AG08395 (cell line): Measurements from ENCODE around the gene KRT74.

ENCODE experiments used
- DNase-seq: peaks from one replicate; pipeline ENCODE4 v3.0.0; 2012; ENCODE audit warnings: mixed read lengths, low spot score

Gene KRT74

DNA sequence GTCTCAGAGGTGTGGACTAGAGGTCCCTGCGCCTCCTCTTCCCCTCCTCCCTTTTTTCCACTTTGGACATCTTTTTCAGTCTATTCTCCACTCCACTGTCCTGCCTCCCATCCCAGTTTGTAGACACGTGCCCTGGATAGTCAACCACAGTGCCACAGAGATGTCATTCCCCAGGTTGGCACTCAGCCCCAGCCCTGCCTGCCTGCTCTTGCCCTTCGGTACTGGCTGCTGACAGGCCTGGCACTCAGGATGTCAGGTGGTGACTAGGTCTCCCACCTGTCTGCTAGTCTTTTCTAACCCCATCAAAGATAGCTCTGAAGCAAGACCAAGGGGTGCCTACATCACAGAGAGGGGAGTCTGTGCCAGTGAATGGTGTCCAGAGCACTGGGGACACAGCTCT, 36.5 kb downstream of the KRT74 start:
- no peak for DNase-seq

DNA sequence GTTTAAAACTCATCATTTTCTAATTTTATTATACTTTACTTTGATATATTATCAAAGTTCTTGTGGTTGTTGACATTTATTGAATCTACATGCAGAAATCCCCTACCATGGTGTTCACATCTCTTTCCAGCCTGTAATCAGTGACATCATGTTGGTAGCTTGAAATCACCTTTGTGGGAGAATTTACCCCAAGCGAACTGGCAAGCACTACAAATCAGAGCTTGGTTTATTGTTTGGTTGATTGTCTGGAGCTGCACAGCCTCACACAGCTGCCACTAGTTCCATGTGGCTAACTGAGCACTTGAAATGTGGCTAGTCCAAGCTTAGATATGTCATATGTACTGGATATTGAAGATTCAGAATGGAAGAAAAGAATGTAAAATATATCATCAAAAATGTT, 38.1 kb downstream of the KRT74 start:
- DNase-seq: no peak

DNA sequence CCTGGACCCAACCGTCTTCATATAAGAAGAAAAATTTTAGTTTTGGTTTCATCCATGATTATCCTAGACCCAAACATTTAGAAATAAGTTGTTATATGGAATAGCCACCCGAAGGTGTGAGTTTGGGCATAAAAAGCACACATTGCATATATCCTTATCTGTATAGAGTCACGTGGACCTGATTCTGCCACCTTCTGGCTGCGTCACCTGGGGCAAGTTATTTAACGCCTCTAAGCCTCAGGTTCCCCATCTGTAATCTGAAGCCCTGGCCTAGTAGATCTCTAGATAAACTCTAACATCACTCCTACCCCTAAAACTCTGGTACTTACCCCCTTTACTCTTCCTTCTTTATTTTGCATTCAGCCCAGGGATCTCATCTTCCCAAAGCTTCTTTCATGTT, 39.2 kb downstream of the KRT74 start:
- no peak for DNase-seq

DNA sequence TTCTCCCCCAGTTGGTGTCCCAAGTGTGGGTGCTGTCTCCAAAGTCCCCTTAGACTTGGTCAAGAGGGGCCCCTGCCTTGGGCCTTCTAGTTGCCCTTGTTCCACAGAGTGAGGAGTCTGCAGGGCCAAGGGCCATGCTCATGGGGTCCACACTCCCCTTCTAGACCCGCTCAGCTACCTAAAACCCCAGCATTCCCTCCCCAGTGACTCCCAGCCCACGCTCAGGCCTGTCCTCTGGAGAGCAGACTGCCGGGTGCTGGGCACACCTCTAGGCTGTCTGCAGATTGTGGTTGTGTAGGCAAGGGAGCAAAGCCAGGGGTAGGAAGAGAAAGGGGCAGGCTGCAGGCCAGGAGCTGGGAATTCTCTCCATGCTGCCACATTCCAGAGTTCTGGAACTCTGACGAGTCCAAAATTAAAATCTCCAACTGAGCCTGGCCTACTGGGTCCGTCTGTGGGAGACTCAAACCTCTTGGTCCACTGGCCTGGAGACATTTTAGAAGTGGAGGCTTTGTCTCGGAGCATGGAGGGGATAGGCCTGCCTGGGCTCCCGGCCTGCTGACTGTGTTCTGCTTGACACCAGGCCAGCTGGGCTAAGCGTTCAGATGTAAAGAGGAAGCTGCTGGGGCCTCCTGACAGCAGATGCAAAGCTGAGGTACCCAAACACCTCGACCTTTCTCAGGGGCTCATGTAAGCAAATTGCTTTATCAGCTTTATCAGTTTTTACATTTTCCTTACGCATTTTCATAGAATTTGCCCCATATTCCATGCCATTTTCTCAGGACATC, 39.8 kb downstream of the KRT74 start:
- no peak for DNase-seq

DNA sequence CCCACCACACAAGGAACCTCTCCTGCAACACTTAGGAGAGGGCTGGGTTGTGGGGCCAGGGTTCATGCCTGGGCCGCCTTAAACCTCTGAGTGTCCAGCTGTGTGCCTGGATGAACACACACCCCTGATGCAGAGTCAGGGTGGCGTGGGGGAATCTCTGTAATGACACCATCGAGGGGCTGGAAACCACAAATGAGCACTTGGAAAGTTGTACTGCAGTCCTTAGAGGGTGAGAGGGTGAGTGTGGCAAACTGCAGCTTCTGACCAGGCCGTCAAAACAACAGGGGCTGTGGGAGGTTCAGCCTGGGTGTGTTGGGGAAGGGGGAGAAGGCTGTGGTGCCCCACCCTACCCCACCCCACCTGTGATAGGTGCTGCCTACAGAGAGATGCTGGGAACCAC, 41.0 kb downstream of the KRT74 start:
- no peak for DNase-seq

DNA sequence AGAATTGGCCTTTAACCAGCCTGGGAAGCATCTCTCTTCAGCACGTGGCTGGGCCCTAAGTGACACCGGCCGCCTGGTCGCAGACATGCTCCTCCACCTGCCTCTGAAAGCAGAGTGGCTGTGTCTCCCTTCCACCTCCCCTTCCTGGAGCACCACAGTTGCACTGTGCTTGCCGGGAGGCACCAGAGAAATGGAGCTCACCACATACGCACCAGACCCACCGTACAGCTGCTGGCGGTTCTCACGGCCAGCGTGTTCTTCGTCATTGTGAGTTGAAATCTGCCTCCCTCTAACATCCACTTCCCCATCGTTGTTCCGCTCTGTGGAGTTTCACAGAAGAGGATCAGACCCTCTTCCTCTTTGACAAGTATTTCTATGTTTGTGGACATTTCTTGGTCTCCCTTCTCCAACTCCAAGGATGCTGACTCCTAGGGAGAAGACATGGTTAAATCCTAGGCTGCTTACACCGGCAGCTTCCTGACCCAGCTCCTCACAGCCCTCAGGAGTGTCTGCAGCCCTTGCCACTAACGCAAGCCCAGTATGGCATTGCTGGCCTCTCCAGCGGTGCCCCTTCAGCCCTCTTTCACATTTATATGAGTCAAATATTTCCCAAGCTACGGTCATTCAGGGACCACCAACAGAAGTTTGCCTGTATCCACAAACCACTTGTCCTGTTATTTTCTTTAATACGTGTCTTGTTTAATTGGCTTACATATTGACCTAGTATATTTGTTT, 41.9 kb downstream of the KRT74 start:
- no peak for DNase-seq

DNA sequence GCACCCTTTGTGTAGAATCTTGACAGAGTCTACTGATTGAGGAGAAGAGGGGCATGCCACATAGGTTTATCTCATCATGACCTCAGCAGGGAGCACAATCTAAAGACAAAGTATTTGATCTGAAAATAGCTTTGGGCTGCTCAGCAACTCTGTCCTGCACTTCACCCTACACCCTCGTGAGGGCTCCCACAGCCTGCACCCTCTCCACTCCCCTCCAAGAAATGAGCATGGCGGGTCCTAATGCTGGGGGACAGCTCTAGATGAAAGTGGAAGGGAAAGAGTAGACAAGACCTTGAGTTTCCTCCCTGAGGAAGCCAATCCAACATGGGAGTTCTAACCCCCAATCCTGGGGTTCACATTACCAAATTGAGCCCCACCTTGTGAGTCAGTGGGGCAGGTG, 42.7 kb downstream of the KRT74 start:
- no peak for DNase-seq

DNA sequence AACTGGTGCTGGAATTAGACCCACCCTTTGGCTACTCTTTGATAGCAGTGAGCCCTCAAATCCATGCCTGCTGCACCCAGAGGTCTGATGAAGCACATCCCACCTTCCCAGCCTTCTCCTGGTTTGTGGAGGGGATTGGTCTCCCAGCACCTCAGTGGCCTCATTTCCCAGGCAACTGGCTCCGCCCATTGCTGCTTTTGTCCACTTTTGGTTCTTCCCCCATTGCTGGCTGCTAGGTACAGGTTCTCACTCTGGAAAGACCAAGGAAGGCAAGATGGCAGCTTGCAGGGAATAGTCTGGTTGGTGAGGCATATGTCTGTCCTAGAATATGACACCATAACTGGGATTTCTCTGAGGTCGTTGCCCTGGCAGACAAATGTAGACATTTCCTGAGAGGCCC, 43.3 kb downstream of the KRT74 start:
- DNase-seq: no peak

DNA sequence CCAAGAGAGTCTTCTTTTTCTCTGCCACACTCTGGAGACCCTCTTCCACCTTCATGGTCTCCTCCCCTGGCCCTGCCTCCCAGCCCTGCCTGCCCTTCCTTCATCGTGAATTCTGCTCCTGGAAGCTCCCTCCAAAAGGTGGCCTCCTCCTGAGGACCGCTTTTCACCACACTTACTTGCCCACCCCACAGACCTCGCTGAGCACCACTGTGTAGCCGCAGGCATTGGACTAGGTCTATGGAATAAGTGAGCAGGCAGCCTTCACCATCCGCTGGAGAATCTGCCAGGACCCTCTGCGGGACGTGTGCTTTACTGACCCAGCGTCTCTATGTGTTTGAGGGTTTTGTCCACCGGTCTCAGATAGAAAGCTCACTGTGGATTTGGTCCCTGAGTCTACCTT, 43.8 kb downstream of the KRT74 start:
- no peak for DNase-seq

DNA sequence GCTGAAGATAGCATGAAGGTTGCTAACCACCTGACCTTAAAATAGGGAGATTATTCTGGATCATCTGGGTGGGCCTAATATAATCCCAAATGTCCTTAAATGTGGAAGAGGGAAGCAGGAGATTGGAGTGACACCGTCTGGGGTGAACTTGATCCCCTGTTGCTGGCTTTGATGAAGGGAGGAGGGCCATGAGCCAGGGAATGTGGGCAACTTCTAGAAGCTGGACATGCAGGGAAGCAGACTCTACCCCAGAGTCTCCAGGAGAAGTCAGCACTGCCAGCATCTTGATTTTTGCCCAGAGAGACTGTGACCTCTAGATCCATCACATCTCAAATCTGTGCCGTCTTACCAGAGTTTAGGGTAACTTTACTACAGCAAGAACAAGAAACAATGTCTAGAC, 44.2 kb downstream of the KRT74 start:
- no peak for DNase-seq

DNA sequence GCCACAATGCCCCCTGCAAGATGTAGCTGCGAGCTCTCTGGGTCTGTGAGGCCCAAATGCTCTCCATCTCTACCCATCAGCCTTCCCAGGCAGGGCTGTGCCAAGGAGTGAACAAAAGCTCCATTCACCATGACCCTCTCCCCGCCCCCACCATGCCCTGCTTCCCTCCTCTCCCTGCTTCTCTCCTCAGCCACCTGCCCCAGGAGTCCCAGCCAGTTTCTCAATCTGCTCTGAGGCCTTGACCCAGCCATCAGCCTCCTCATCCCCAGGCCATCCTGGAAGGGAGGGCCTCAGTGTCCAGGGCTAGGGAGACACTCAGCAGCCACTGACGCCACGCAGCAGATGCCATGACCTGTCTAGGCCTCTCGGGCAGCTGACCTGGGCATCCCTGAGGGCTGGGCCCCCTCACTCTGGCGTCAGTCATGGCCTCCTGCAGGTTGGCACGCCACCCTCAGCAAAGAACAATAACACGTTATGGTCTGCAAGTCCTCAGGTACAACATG, 45.0 kb downstream of the KRT74 start:
- no peak for DNase-seq

DNA sequence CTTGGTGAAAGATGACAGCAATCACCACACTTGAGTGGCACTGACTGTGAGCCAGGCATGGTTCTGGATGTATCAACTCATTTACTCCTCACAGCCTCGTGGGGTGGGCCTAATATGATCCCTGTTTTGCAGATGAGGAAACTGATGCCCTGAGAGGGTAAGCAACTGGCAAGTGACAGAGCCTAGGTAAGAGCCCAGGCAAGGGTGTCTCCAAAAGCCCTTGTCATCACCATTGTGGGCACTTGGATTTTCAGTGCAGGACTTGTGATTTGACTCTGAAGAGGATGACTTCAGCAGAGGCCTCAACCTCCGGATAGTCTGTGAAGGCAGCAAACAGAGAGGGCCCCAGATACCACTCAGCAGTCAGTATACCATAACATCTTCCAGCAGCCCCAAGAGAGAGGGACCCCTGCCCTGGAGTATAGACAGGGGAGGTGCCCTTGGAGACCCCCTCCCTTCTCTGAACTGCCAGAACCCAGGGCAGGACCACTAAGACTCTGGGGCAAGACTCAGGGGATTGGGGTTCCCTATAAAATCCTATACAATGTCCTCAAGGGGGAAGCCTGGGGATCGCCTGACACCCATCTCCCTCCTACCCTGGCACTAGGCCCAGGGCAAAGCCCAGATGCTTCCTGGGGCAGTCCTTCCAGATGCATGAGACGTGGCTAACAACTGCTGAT, 46.4 kb downstream of the KRT74 start:
- no peak for DNase-seq

DNA sequence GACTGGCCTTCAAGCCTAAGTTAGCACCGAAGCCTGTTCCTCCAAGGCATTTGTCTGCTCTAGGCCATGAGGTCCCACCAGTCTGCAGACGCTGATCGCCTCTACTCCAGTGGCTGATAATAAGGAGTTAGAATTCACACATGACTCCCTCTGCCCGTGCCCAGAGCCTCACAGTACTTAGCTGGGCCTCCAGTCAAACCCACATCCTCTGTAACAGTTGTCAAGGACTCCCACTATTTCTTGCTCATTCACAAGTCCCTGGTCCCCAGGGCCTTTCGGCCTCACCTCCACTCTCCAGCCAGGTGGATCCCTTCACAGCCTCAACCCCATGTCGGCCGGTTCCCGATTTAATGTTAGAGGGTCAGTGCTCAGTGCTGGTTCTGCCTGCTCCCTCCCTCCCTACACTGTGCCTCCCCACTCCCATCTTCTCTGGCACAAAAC, 47.1 kb downstream of the KRT74 start:
- DNase-seq: no peak

DNA sequence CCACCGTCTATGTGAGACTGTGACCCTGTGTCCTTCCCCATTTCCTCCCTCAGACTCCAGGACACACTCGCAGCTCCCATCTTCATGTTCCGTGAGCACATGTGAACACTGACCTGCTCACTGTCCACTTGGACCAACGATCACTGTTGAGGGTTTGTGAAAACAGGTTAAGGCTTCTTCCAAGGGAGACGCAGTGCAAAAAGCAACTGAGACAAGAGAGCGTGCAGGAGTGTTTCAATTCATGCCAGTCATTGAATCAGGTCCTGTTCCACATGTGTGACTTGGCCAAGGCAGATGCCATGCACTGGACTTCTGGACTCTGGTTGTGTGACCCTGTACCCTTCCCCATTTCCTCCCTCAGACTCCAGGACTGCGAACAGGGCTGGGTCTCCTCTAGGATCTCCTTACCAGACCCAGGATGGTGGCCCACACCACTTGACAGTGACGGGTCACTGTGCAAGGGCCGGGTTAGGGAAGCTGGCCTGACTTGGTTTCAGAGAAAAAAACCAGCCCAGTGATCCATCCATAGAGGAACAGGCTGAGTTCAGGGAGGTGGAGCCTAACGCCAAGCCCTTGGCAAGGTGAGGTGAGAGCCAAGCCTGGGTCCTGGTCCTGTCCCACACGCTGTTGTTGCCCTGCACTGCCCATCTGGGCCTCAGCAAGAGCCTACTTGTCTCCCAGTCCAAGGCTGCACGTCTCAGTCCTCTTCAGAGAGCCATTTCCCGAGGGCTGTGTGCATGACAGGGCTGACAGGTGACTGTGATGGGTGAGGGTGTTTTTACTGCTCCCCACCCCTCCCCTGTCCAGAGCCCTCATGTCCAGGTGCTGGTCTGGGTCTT, 47.8 kb downstream of the KRT74 start:
- no peak for DNase-seq

DNA sequence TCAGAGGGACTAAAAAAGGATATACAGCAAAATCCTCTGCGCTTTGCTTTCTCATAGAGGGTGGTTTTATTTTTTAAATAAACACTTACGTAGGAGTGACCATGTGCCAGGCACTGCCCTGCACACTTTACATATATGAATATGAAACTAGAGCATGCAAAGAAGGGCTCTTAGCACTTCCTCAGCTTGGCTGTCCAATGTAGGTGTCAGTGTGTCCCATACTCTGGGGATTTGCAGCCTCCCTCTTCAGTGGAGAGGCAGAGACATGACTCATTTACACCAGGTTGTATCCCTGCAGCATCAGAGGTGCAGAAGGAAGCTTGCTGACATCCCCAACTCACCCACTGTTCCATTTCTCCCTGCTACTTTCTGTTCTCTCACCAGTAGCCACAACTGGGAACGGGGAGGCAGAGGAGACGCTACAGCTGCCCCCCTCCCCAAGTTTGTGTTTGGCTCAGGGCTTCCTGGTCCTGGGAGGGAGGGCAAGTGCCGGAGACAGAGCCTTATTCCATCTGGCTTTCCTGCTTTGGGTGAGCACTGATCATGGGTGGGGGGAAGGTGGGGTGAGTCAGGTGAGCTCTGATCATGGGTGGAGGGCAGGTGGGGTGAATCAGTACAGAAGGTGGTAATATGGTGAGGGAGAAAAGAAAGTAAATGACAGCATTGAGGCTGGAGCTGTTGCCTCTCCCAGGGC, 48.6 kb downstream of the KRT74 start:
- no peak for DNase-seq

DNA sequence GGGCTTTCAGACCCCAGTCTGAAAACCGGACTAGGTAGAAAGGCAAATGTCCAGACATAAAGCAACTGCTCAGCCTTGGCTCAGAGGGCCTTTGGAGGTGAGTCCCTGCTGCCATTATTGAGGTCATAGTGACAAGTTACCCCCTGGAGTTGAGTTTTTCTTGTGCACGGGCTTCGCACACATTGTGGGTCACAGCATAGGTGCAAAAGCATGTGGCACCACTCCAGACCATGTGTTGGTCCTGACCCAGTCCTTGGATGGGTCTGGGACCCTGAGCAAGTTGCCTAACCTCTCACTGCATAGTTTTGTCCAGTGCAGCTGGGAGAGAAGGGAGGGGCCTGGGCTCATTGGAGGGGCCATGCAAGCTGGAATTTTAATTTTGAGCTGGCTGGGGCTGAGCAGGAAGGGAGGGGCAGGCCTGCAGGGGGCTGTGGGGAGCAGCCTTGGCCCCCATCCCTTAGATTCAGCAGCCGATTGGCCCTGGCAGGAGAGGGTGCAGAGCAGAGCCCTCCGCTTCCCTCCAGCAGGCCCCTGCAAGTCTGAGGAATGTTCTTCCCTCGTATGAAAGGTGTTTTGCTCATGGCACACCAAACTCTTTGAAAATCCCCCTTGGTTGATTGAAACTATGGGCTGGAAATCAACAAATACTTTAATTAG, 49.3 kb downstream of the KRT74 start:
- DNase-seq: no peak

DNA sequence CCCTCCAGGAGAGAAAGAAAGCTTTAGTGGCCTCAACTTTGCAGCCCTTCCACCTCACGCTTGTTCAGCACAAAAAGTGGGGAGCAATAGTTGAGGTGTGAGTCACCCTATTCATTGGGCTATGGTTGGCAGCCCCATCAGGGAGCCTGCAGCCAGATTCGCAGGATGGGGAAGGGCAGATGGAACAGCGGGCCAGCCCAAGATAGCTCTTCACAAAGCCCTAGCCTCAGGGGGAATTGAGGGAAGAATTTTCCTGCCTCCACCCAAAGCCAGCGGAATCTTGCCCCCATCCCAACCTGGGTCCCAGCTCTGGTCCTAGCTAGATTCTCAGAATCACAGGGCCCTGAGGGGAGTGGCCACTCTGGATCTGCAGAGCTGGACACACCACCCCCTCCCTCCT, 49.8 kb downstream of the KRT74 start:
- no peak for DNase-seq

DNA sequence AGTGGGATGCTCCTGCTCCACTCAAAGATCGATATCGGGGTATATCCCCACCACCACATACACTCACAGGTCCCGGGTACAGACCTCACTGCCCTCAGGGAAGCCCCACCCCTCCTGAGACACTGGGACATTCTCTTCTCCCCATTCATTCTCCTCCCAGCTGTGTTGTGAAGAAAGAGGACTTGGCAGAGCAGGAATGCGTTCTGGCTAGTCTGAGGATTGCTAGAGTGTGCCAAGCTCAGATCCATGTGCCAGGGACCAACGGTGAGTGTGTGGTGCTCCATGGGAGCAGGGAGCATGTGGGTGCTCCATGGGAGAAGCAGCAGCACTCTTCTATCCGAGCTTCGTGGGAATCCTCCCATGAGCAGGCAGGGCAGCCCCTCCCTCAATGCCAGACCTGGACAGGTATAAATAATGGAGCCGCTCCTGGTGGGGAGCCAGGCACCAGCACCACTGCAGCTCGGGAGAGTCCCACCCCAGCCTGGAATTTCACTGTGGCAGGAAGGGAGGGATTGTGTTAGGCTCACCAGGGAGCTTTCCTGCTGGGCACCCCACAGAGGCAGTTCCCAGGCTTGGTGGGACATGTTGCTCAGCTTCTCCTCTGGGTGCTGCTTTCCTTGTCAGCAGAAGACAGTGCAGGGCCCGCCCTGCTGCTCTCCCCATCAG, 51.2 kb downstream of the KRT74 start:
- DNase-seq: peak; percentile 39

DNA sequence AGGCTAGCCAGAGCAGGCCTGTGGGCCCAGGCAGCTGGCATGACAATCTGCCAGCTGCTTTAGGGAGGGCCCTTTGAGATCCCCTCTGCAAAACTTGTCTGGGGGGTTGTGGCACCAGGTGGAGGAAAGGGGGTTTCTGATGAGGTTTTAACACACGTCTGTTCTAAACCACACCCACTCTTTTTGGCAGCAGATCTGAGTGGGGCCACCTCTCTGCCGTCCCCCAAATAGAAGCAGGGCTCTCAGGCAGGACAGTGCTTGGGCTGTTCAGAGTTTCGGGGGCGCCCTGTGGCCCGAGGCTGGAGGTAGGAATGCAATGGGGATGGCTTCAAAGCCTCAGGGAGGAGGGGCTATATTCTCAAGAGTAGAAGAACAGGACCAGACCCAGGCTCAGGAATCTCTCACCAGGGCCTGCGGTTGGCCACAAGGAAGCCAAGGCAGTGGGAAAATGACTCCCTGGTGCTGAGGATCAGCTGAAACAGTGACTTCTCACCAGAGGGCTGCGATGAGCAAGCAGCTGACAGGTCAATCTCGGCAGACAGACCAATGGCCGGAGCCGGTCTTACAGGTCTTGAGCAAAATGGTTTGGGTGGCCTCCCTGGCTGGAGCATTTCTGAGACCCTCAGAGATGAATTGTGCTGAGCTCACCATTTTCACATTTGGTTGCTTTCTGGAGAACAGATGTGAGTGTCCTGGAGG, 51.9 kb downstream of the KRT74 start:
- peak; percentile 73 for DNase-seq

DNA sequence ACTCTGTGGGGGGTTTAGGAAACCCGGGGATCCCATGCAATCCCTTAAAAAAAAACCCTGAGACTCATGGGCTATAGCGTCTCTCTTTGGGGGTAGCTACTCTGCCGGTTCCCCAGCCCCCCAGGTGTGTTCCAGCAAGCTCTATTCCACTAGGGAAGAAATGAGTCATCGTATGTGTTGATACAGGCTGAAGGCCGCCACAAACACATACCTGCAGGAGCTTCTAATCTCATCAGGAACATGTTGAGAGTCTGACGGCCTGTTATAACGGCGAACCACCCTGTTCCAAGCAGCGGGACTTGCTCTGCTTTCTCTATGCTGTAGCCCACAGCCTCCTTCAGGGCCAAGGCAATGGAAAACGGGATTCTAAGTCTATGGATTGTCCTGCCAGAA, 52.5 kb downstream of the KRT74 start:
- DNase-seq: no peak
